Measurements from ENCODE around the gene ARL14EPL.
"Not testable (repeated sequence)": the region's sequence is repeated elsewhere in the genome, so short reads cannot be mapped to it uniquely, and the experiment has no call there.

DNA sequence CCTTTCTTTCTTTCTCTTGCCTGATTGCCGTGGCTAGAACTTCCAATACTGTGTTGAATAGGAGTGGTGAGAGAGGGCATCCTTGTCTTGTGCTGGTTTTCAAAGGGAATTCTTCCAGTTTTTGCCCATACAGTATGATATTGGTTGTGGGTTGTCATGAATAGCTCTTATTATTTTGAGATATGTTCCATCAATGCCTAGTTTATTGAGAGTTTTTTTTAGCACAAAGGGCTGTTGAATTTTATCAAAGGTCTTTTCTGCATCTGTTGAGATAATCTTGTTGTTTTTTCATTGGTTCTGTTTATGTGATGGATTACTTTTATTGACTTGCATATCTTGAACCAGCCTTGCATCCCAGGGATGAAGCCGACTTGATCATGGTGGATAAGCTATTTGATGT is 72.7 kb downstream of the ARL14EPL start:
- not testable (repeated sequence) for TF ChIP-seq CTCF, POLR2A (IDR thresholded peaks at IDR 0.05)

All from lower leg skin (tissue), 3 donors.